ENCODE results near the gene MTAP. TPM values are rescaled to one million over a fixed set of nuclear protein-coding genes. Genes with fewer than 3 reads are reported as not detected.

MTAP gene
- total and polyA plus RNA-seq, 2 of the 13 experiments (the other 11 are each of a cell fraction or from before 2014, with no cell fraction given): 16.7 to 51.2 TPM

GRCh38 chr9:21802418-21803000 is at the start of gene MTAP (continued):
- no peak for TF ChIP-seq ZNF777 (CRISPR knock-in tag; IDR thresholded peaks at IDR 0.05)
- no peak for TF ChIP-seq CENPT (CRISPR knock-in tag; IDR thresholded peaks at IDR 0.05; ENCODE audit: low read depth)
- no peak; the same call in 1 of the 2 replicates for TF ChIP-seq THRA (CRISPR knock-in tag; IDR thresholded peaks at IDR 0.05; ENCODE audit: borderline replicate concordance)
- no peak for TF ChIP-seq ZUFSP (CRISPR knock-in tag; IDR thresholded peaks at IDR 0.05; ENCODE audit: borderline replicate concordance)
- TF ChIP-seq GLI4 (CRISPR knock-in tag; IDR thresholded peaks at IDR 0.05; ENCODE audit: borderline replicate concordance): no peak
- TF ChIP-seq HNF1B (CRISPR knock-in tag; IDR thresholded peaks at IDR 0.05): no peak
- TF ChIP-seq ZNF367 (CRISPR knock-in tag; IDR thresholded peaks at IDR 0.05; ENCODE audit: borderline replicate concordance): no peak; the same call in 1 of the 2 replicates
- no peak for TF ChIP-seq NFIC (IDR thresholded peaks at IDR 0.05; ENCODE audit: low read length)
- peak; percentile 34; the same call in 1 of the 2 replicates for TF ChIP-seq SAFB2 (CRISPR knock-in tag; IDR thresholded peaks at IDR 0.05; ENCODE audit: borderline replicate concordance, low read depth)
- no peak for TF ChIP-seq ZNF597 (CRISPR knock-in tag; IDR thresholded peaks at IDR 0.05)
- TF ChIP-seq MATR3 (CRISPR knock-in tag; IDR thresholded peaks at IDR 0.05): no peak
- no peak for TF ChIP-seq TFAP4 (IDR thresholded peaks at IDR 0.05; ENCODE audit: borderline replicate concordance, low read depth)
- no peak for TF ChIP-seq ZNF512B (CRISPR knock-in tag; IDR thresholded peaks at IDR 0.05; ENCODE audit: borderline replicate concordance)
- TF ChIP-seq ZNF639 (CRISPR knock-in tag; conservative IDR thresholded peaks at IDR 0.05): no peak
- TF ChIP-seq NR2F6 (IDR thresholded peaks at IDR 0.05): no peak
- no peak; the same call in 1 of the 2 replicates for TF ChIP-seq NR2F6 (CRISPR knock-in tag; IDR thresholded peaks at IDR 0.05)
- TF ChIP-seq FLYWCH1 (CRISPR knock-in tag; IDR thresholded peaks at IDR 0.05): no peak
- 0 out of 3 replicates have a peak, but pooled peaks have one; percentile 15 for TF ChIP-seq MXI1 (IDR thresholded peaks at IDR 0.05; ENCODE audit: borderline replicate concordance, low read depth, low read length)
